Heart right ventricle (tissue), 16 donors: ENCODE results near the gene ZNF423. TPM values are rescaled to one million over a fixed set of nuclear protein-coding genes. Genes with fewer than 3 reads are reported as not detected.

Experiments
- ATAC-seq, 8 donors: fragments of 200-7000 bp; cut with Tn5 transposase; one replicate each; pipeline ENCODE4 v1.9.1; 2020; ENCODE audit warnings: mild to moderate bottlenecking in 8 of 8, moderate library complexity in 8 of 8, moderate number of reproducible peaks in 1 of 8
- DNase-seq, 2 donors: peaks; one replicate each; pipeline ENCODE4 v3.0.0-alpha.2; 2020
- H3K27ac ChIP-seq, 10 donors: fragments of 200-600 bp; sonication (generic) in 2 of 10; one replicate each; pipeline versions ENCODE4 v1.5.0 to v1.8.0; 2020 to 2022; ENCODE audit warnings: mild to moderate bottlenecking in 3 of 10
- H3K27me3 ChIP-seq, 7 donors: fragments of 200-600 bp; one replicate each; pipeline ENCODE4 v1.8.0; 2021 to 2022; ENCODE audit warnings: mild to moderate bottlenecking in 2 of 7
- H3K36me3 ChIP-seq, 9 donors: fragments of 200-600 bp; sonication (generic) in 1 of 9; one replicate each; pipeline versions ENCODE4 v1.5.0 to v1.8.0; 2020 to 2022; ENCODE audit warnings: mild to moderate bottlenecking in 2 of 9
- H3K4me1 ChIP-seq, 9 donors: fragments of 200-600 bp; sonication (generic) in 1 of 9; one replicate each; pipeline versions ENCODE4 v1.5.0 to v1.8.0; 2020 to 2022; ENCODE audit warnings: mild to moderate bottlenecking in 4 of 9
- H3K4me3 ChIP-seq, 10 donors: fragments of 200-600 bp; sonication (generic) in 2 of 10; one replicate each; pipeline versions ENCODE4 v1.5.0 to v1.8.0; 2020 to 2022; ENCODE audit warnings: mild to moderate bottlenecking in 7 of 10, moderate library complexity in 2 of 10
- H3K9me3 ChIP-seq, 11 donors: fragments of 200-600 bp in 10 of 11; sonication (generic) in 2 of 11; one replicate each; pipeline versions ENCODE4 v1.5.0 to v1.8.0; 2013 to 2022; ENCODE audit warnings: mild to moderate bottlenecking in 2 of 11, control low read depth in 1 of 11, moderate library complexity in 1 of 11
- CTCF ChIP-seq, 9 donors: fragments of 200-600 bp; sonication (generic) in 2 of 9; IDR thresholded peaks; one replicate each; pipeline versions ENCODE4 v1.5.0 to v1.8.0; 2021 to 2022; ENCODE audit warnings: antibody characterized with exemption in 9 of 9, mild to moderate bottlenecking in 5 of 9, moderate library complexity in 1 of 9
- WGBS, 2 donors: extraction: QIAGEN DNeasy Blood & Tissue Kit; methylation state at CpG; one replicate each; pipeline ENCODE4 v1.1.7; 2013; ENCODE audit warnings: inconsistent platforms in 1 of 2; 5-methylcytosine and 5-hydroxymethylcytosine counted together
- intact Hi-C, 10 donors: fragments of 100-400 bp; cut with DNase I; formaldehyde crosslinking; loops; one replicate each; pipeline versions ENCODE4 v1.11.1 to v1.14.2; 2022
- polyA plus RNA-seq, 2 donors: library from polyadenylated mRNA; stranded (reverse); fragments of 200-250 nt; gene quantifications; one replicate each; pipeline ENCODE4 v1.2.3, GENCODE V29; 2013
- total RNA-seq, 10 donors: library from RNA; stranded (reverse); fragmentation: NEBNext Ultra II Directional in 3 of 10; extraction: Animal tissue kit (Norgen Biotek cat#: 25700) in 3 of 10; gene quantifications; one replicate each; pipeline versions ENCODE4 v1.2.1 to v1.2.4, GENCODE V29; 2021 to 2023
- donor health status: Arrhythmogenic right ventricular cardiomyopathy.
- donor health status: ischemic (EF 13 %, LVEDD 7.1; RV severe dilation, severe dysfunction).
- donor health status: healthy with polysubstance abuse.
- donor health status: DM: no; HTN: yes; CAD: no.
- donor health status: DM: no; HTN: no; CAD: no.
- donor health status: ischemic (EF 25% LVEDD 6.9; RV normal size, moderate dysfunction).
- donor health status: ischemic (EF 25% LVEDD 5.7; RV mildly dilated, moderate dysfunction).
- donor health status: healthy.
- donor health status: DM: yes; HTN: yes; CAD: no.
- donor health status: Ischemic cardiomyopathy.
- donor health status: ischemic (EF 35%, LVEDD 5.7; RV mildly dilated, moderate dysfunction).
- donor health status: nonischemic (EF 11% LVEDD 7.7; RV severe dilation, severe dysfunction).
- donor health status: DM: yes; HTN: yes; CAD: no.
- donor health status: PGD.
- donor health status: ischemic (EF 29% LVEDD 5.4; RV normal size, mild dysfunction).
- donor health status: nonischemic (EF 23%, LVEDD 6.1; RV moderate dilation, normal function).

ZNF423 gene
- total and polyA plus RNA-seq, 12 donors: 2.6 to 10.6 (median 7.0) TPM

GRCh38 chr16:49701789-49702494, 154.0 kb downstream of the ZNF423 start:
- intact Hi-C loops: loop anchor here in 2 of 10 donors (2.0 to 5.0 kb wide), 3 partner anchors 40 to 157 kb away; no protein-coding TSS in a partner anchor
- ATAC-seq: peak; percentile 36 to 80 (median 58)
- Histone ChIP-seq H3K27ac (peak overlapping the region in 5 of 10 donors; percentile 1 to 81 (median 32)), H3K27me3 (peaks cover 0 to 23% (median 0%) of the 10 kb centered on the region in 7 donors), H3K9me3 (peaks cover 0 to 4% (median 0%) of the 10 kb centered on the region in 11 donors), H3K4me3 (peak overlapping the region in 1 of 10 donors; percentile 14), H3K36me3 (no peaks in the 10 kb centered on the region), H3K4me1 (peaks cover 18 to 65% (median 41%) of the 10 kb centered on the region in 9 donors)
- WGBS, 2 donors: 40 to 53% methylated on average over 15 of the region's 15 CpGs
- no peak for TF ChIP-seq CTCF (IDR thresholded peaks at IDR 0.05)
- DNase-seq: peak; percentile 53 to 70

- Histone ChIP-seq H3K27ac (peak overlapping the region in 5 of 10 donors; percentile 1 to 81 (median 20)), H3K4me1 (peaks cover 18 to 65% (median 41%) of the 10 kb centered on the region in 9 donors), H3K9me3 (peaks cover 0 to 4% (median 0%) of the 10 kb centered on the region in 11 donors), H3K36me3 (no peaks in the 10 kb centered on the region), H3K4me3 (peak overlapping the region in 1 of 10 donors; percentile 0), H3K27me3 (peaks cover 0 to 23% (median 0%) of the 10 kb centered on the region in 7 donors)
- 38 to 45% methylated on average over 18 of the region's 18 CpGs for WGBS, 2 donors
- intact Hi-C loops: loop anchor here in 2 of 10 donors (2.0 to 5.0 kb wide), 3 partner anchors 41 to 158 kb away; no protein-coding TSS in a partner anchor
- TF ChIP-seq CTCF (IDR thresholded peaks at IDR 0.05): no peak
- no peak for ATAC-seq
- DNase-seq: no peak
Observed at GRCh38 chr16:49701065-49701685, 154.7 kb downstream of the ZNF423 start.

GRCh38 chr16:49700251-49701064, 155.5 kb downstream of the ZNF423 start:
- WGBS, 2 donors: 36 to 46% methylated on average over 10 of the region's 10 CpGs
- peaks cover 18 to 65% (median 41%) of the 10 kb centered on the region in 9 donors for H3K4me1 ChIP-seq
- H3K9me3 ChIP-seq: peaks cover 0 to 4% (median 0%) of the 10 kb centered on the region in 11 donors
- no peaks in the 10 kb centered on the region for H3K36me3 ChIP-seq
- ATAC-seq (peak; percentile 23 to 60 (median 43)), DNase-seq (peak; percentile 38 to 45)
- TF ChIP-seq CTCF (IDR thresholded peaks at IDR 0.05): no peak
- intact Hi-C loops: loop anchor here in 2 of 10 donors (2.0 to 5.0 kb wide), 3 partner anchors 42 to 158 kb away; no protein-coding TSS in a partner anchor
- H3K4me3 ChIP-seq: peak overlapping the region in 1 of 10 donors; percentile 0
- peak overlapping the region; percentile 32 to 85 (median 72) for H3K27ac ChIP-seq
- peaks cover 0 to 23% (median 0%) of the 10 kb centered on the region in 7 donors for H3K27me3 ChIP-seq
